GM12875 (cell line): ENCODE results near the gene TANGO6.

Experiments
- H3K4me3 ChIP-seq: one replicate; pipeline ENCODE4 v1.5.1; 2011; ENCODE audit warnings: low read depth, low read length, control low read depth
- TF ChIP-seq, protein P1 (sequence below): IDR thresholded peaks from 2 replicates; pipeline ENCODE4 v1.5.1; 2011; ENCODE audit warnings: low read depth, mild to moderate bottlenecking, control low read depth, inconsistent platforms, low read length, moderate library complexity, borderline replicate concordance; ENCODE audit not compliant: insufficient read depth

The TANGO6 gene

DNA sequence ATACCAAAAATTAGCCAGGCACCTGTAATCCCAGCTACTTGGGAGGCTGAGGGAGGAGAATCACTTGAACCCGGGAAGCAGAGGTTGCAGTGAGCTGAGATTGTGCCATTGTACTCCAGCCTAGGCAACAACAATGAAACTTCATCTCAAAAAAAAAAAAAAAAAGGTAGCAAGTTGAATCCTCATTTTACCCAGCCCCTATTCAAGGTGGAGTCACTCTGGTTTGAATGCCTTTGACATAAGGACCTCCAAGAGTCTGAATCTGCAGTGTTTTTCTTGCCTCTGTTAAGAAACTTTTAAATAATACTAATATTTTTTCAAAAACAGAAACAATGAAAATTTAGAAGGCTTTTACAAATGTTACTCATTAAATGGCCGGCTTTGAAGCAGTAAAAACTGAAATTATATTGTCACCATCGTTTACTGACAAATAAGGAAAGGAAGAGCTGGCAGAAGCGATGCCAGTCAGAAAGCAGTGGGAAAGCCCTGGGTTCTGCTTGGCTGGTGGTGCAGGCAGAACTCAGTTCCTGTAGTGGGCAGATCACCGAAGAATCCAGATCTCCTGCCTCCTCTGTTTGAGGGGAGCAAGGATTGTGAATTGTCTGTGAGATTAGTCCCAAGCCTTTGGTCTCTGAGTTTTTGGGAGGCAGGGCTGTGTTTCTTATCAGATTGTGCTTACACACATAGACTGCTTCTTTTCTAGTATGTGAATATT lies 162.5 kb downstream of the TANGO6 start:
- TF ChIP-seq, protein P1, sequence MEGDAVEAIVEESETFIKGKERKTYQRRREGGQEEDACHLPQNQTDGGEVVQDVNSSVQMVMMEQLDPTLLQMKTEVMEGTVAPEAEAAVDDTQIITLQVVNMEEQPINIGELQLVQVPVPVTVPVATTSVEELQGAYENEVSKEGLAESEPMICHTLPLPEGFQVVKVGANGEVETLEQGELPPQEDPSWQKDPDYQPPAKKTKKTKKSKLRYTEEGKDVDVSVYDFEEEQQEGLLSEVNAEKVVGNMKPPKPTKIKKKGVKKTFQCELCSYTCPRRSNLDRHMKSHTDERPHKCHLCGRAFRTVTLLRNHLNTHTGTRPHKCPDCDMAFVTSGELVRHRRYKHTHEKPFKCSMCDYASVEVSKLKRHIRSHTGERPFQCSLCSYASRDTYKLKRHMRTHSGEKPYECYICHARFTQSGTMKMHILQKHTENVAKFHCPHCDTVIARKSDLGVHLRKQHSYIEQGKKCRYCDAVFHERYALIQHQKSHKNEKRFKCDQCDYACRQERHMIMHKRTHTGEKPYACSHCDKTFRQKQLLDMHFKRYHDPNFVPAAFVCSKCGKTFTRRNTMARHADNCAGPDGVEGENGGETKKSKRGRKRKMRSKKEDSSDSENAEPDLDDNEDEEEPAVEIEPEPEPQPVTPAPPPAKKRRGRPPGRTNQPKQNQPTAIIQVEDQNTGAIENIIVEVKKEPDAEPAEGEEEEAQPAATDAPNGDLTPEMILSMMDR = no peak
- no peak overlapping the region for H3K4me3 ChIP-seq

DNA sequence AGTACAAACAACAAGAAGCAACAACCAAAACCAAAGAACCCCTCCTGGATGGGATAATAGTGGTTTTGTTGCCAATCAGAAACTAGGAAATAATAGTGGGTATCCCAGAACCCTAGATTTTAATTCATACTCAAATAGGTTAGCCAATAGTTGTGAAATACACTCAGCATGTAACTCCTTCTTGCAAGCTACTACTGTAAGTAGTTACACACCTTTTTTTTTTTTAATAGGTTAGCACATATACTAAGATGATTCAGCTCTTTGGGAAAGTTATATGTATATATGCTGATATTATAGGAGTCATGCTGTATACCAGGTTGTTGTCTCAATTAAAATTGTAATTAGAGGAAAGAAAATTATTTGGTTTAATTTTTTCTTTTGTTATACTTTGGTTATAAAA lies 169.6 kb downstream of the TANGO6 start:
- H3K4me3 ChIP-seq = no peak overlapping the region
- TF ChIP-seq, protein P1 = no peak

DNA sequence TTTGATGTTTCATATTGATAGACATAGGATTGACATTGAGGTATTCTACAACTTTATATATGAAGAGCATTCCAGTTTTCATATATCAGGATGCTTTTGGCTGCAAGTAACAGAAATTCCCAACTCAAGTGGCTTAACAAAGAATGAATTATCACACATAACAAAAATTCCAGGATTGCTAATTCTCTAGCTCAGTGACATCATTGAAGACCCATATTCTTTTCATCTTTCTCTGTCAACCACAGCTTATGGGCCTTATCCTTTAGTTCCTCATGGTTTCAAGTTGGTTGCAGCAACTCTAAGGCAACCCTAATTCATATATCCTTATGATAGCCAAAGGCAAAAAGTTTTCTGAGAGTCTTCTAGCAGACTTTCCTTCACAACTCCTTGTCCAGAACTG lies 170.7 kb downstream of the TANGO6 start:
- TF ChIP-seq, protein P1 = no peak
- H3K4me3 ChIP-seq = no peak overlapping the region

DNA sequence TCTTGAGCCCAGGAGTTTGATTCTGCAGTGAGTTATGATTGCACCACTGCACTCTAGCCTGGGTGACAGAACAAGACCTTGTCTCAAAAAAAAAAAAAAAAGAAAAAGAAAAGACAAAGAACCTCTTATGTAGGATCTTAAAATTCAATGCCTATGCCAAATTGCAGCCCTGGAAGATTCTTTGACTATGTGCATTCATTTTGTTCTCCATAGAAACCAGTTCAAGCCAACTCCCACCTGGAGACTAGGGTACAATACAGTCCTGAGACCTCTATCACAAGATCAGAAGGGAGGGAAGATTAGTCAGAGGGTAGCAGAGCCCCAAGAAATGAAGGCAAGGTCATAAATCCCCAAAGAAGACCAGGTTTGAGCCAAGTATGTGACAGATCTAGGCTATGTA lies 171.5 kb downstream of the TANGO6 start:
- H3K4me3 ChIP-seq = no peak overlapping the region
- TF ChIP-seq, protein P1 = no peak

DNA sequence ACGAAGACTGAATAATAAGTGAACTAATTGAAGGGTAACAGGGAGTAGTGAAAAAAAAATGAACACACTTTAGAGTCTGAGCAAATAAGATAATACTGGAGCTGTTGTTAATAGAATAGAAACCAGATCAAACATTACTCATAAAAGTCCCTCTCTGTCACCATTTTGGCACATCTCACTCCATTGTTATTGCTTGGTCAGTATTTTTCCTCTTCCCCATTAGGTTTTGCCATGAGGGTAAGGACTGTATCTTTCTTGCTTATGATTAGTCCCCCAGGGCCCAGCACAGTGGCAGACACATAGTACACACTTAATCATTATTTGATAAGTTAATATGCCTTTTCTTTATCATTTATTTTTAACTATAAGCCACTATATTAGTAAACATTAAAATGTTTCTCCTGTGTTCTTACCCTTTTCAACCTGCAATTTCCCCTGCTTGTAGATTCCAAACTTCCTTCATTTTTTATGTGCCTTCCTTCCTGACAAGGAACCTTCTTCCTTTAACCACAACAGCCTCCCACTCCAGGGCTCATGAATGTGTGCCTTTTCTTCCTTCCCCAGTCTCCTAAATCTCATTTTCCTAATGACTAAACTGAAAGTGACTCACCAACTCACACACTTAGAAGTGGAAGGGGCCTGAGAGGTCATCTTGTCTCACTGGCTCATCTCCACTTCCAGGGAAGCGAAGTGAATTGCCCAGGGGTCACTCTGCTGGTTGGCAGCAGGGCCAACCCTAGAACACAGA lies 173.9 kb downstream of the TANGO6 start:
- TF ChIP-seq, protein P1 = no peak
- no peak overlapping the region for H3K4me3 ChIP-seq

DNA sequence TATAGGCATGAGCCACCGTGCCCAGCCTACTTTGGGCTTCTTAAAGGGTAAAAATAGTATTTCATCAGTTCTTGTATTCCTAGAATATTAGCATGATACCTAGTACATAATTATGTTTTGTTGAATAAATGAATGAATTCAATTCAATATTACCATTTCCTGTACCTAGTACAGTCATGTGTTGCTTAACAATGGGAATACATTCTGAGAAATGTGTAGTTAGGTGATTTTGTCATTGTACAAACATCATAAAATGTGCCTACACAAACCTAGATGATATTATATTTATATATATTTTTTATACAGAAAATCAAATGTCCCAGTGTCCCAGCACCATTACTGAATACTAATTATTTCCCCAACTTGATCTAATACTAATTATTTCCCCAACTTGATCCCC lies 176.5 kb downstream of the TANGO6 start:
- TF ChIP-seq, protein P1 = no peak
- no peak overlapping the region for H3K4me3 ChIP-seq

DNA sequence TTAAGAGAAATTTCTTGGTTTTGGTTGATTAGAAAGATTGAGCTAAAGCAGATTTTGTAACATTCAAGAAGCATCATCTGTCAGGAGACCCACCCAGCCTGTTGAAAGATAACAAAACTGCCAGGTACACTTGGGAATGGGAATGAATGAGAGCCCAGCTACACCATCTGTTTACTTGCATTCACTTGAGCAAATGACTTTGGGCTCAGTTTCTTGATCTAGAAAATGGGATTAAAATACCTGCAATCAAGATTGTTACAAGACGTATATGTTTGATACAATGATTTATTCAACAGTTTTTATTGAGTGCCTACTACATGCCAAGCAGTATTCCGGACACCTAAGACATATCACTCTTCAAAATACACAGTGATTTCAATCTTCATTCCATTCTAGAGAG lies 185.8 kb downstream of the TANGO6 start:
- no peak overlapping the region for H3K4me3 ChIP-seq
- TF ChIP-seq, protein P1 = no peak
